ENCODE data around the gene RPL27A. TPM values are rescaled to one million over a fixed set of nuclear protein-coding genes. Genes with fewer than 3 reads are reported as not detected.

RPL27A gene
- total RNA-seq, 1 donor from 2014 or later, result 920 TPM

DNA sequence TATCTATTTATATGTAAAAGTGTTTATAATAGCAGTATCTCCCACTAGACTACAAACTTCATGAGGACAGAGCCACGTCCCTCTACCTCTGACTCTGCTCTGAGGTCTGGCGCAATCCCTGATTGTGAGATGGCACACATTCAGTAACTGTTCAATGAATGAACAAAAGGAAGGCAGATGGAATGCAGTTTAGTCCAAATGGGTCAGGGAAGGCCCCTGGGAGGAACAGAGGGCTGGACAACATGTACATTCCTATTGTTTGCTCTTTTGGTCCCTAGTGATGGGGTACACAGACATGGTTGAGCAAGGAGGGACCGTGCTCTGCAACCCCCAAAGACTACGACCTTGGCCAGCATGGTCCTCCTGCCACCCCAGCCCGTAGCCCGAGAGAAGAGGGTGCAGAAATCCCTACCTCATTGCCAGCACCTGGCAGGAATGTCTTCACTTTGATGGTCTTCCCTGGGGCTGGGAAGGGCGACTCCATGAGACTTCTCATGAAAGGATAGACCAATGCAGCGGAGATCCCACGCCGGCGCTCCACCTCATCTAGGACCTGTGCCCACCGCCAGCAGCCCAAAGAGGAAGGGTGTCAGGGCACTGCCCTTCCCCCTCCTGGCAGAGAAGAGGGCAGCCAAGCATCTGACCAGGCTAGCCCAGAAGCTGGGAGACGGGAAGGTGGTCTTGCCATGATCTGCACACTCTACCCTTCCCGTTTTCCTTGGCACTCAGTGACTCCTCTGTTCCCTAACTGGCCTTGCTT, 24.3 kb downstream of the RPL27A start:
- no peaks in the 10 kb centered on the region for H3K27me3 ChIP-seq (ENCODE audit: low read depth)
- H3K9me3 ChIP-seq, result no peaks in the 10 kb centered on the region
- peak overlapping the region; percentile 31 for H3K27ac ChIP-seq
- no peak overlapping the region for H3K4me3 ChIP-seq
- DNase-seq, result no peak
- H3K36me3 ChIP-seq, result peaks cover 77% of the 10 kb centered on the region
- peaks cover 15% of the 10 kb centered on the region for H3K4me1 ChIP-seq
- intact Hi-C loops (cut with DNase I), result no loop called here
- no peak for ATAC-seq
- TF ChIP-seq, protein P1, sequence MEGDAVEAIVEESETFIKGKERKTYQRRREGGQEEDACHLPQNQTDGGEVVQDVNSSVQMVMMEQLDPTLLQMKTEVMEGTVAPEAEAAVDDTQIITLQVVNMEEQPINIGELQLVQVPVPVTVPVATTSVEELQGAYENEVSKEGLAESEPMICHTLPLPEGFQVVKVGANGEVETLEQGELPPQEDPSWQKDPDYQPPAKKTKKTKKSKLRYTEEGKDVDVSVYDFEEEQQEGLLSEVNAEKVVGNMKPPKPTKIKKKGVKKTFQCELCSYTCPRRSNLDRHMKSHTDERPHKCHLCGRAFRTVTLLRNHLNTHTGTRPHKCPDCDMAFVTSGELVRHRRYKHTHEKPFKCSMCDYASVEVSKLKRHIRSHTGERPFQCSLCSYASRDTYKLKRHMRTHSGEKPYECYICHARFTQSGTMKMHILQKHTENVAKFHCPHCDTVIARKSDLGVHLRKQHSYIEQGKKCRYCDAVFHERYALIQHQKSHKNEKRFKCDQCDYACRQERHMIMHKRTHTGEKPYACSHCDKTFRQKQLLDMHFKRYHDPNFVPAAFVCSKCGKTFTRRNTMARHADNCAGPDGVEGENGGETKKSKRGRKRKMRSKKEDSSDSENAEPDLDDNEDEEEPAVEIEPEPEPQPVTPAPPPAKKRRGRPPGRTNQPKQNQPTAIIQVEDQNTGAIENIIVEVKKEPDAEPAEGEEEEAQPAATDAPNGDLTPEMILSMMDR (IDR thresholded peaks at IDR 0.05), result no peak

DNA sequence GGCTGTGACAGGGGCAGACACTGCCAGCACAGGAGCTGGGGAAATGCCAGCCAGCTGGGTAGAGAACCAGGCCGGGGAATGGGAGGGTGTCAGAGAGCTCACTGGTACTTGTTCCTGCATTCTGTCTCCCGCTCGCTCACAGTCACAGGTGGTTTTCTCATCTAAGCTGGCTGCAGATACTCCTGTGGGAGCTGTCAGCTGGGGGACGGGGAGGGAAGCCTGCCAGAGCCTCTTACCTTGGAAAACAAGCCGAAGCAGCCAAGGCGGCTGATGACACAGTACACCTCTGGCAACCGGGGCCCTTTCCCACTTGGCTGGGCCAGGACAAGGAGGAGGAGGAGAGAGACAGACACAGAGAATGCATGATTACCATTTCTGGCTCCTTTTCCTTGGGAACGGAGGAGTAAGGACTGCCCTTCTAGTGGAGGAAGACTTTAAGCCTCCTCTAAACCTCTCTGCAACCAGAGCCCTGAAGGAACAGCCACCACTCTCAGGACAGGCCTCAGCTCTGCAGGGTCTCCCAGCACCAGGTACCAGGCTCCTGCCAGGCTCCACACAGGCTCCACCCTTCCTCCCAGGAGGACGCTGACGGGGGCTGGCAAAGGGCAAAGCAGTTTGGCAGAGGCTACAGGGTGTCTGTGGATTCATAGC, 25.1 kb downstream of the RPL27A start:
- peaks cover 77% of the 10 kb centered on the region for H3K36me3 ChIP-seq
- H3K4me3 ChIP-seq, result no peak overlapping the region
- peak overlapping the region; percentile 44 for H3K27ac ChIP-seq
- TF ChIP-seq, protein P1 (IDR thresholded peaks at IDR 0.05), result no peak
- H3K9me3 ChIP-seq, result no peaks in the 10 kb centered on the region
- H3K4me1 ChIP-seq, result peaks cover 15% of the 10 kb centered on the region
- ATAC-seq (no peak), DNase-seq (no peak)
- no peaks in the 10 kb centered on the region for H3K27me3 ChIP-seq (ENCODE audit: low read depth)
- intact Hi-C loops (cut with DNase I), result no loop called here

DNA sequence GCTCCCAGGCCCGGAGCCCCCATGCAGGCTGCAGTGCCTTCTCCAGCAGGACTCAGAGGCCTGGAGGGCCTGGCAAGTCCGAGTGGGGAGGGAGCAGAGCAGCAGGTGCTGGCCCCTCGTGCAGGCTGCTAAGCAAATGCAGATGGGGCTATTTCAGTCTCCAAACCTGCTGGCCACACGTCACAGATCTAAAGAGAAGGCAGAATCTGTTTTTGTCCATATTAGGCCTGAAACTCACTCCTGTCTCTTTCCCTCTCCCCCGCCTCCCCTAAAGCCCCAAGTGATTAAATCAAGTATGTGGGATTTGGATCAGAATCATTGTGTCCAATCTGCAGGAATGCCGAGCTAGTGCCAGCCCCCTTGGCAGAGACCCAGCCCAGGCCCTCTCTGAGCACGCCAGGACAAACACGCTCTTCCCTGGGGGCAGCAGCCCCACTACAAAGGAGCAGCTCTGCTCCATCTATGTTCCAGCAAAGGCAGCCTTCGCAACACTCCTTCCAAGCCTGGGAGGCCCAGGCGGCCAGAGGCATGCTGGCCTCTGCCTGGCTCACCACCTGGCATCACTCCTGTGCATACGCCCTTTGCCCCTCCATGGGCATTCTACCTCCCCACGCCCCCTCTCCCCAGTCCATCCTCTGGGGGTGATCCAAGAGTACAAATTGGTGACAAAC, 26.5 kb downstream of the RPL27A start:
- peak in 1 of 2 donors; percentile 28 for ATAC-seq
- Histone ChIP-seq H3K36me3 (peaks cover 72% of the 10 kb centered on the region), H3K9me3 (no peaks in the 10 kb centered on the region), H3K27ac (peak overlapping the region; percentile 44), H3K4me3 (no peak overlapping the region), H3K27me3 (ENCODE audit: low read depth) (no peaks in the 10 kb centered on the region), H3K4me1 (peaks cover 15% of the 10 kb centered on the region)
- DNase-seq, result no peak
- TF ChIP-seq, protein P1 (IDR thresholded peaks at IDR 0.05), result no peak
- intact Hi-C loops (cut with DNase I), result no loop called here

DNA sequence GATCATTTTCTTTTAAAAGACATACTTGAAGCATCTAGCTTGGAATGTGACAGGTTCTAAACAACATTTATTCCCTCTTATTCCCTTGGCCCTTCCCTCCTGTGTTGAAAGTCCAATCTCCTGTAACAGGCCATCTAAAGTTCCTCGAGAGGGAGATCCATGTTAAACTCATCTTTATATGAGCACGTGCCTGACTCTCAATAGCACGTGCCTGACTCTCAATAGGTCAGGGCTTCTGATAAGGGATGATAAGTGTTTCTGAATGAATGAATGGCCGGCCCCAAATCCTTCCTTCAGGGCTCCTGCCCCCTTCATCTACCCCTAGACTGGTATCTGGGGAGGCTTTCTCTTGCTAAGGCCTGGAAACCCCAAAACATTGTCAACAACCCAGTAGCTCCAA, 27.2 kb downstream of the RPL27A start:
- H3K36me3 ChIP-seq, result peaks cover 73% of the 10 kb centered on the region
- no peak overlapping the region for H3K4me3 ChIP-seq
- H3K4me1 ChIP-seq, result peaks cover 9% of the 10 kb centered on the region
- H3K27ac ChIP-seq, result peak overlapping the region; percentile 36
- H3K9me3 ChIP-seq, result no peaks in the 10 kb centered on the region
- no peak for DNase-seq
- ATAC-seq, result no peak
- no peaks in the 10 kb centered on the region for H3K27me3 ChIP-seq (ENCODE audit: low read depth)
- intact Hi-C loops (cut with DNase I), result no loop called here
- TF ChIP-seq, protein P1 (IDR thresholded peaks at IDR 0.05), result no peak

DNA sequence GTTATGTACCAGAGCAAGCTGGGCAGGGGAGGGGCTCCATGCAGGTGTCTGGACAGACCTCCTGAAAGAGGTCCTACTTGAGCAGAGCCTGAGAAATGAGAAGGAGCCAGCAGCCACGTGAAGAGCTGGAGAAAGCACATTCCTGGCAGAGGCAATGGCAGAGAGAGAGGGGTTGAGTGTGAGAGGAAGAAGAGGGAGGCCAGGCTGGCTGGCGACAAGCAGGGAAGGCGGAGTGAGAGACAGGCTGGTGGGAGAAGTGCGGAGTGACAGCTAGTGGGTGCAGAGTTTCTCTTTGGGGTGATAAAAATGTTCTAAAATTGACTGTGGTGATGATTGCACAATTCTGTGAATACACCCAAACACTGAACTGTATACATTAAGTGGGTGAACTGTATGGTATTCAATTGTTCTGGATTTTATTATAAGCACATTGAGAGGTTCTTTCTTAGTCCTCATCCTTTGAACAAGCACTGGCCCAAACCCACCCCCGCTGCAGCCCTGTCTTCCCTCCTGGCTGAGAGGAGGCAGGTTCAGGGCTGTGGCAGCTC, 29.4 kb downstream of the RPL27A start:
- H3K9me3 ChIP-seq, result no peaks in the 10 kb centered on the region
- H3K4me3 ChIP-seq, result no peak overlapping the region
- intact Hi-C loops (cut with DNase I), result no loop called here
- TF ChIP-seq, protein P1 (IDR thresholded peaks at IDR 0.05), result no peak
- DNase-seq (no peak), ATAC-seq (no peak)
- peaks cover 26% of the 10 kb centered on the region for H3K4me1 ChIP-seq
- peaks cover 71% of the 10 kb centered on the region for H3K36me3 ChIP-seq
- H3K27ac ChIP-seq, result no peak overlapping the region
- no peaks in the 10 kb centered on the region for H3K27me3 ChIP-seq (ENCODE audit: low read depth)

All from lower lobe of right lung (tissue), 2 donors.